GM13976 (cell line): Measurements from ENCODE around the gene MAPK4.

Source experiments
- DNase-seq: peaks from one replicate; pipeline ENCODE4 v3.0.0; 2012; ENCODE audit warnings: low spot score
- in situ Hi-C: fragments of 300-500 bp; cut with MboI; formaldehyde crosslinking; loops from one replicate; pipeline ENCODE4 v1.12.0; 2022; ENCODE audit warnings: low sequenced_read_pairs, mixed read lengths, inconsistent platforms; ENCODE audit not compliant: unreplicated experiment
- TF ChIP-seq, protein P1 (sequence below): IDR thresholded peaks from 2 replicates; pipeline ENCODE4 v1.5.1; 2012; ENCODE audit warnings: borderline replicate concordance, mild to moderate bottlenecking; ENCODE audit not compliant: insufficient read depth; ENCODE audit errors: extremely low read depth, missing control alignments, control extremely low read depth

MAPK4 gene

DNA sequence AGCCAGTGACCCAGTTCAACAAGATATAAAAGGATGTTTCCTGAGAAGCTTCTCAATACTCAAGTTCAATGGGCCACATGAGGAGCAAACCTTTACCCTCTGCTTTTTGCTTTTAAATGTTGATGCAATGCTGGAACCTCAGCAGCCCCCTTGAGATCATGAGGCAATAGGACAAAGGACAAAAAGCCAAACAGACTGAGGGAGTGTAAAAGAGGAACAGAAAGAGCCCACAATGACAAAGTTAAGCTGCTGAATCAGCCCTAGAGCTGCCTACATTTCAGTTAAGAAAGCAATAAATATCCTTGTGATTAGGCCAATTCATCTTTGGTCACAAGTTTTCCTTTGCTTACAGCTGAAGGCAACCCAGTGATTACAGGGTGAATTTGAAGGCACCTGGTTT, 183.1 kb downstream of the MAPK4 start:
- no peak for DNase-seq
- in situ Hi-C loops, result no loop called here
- TF ChIP-seq, protein P1, sequence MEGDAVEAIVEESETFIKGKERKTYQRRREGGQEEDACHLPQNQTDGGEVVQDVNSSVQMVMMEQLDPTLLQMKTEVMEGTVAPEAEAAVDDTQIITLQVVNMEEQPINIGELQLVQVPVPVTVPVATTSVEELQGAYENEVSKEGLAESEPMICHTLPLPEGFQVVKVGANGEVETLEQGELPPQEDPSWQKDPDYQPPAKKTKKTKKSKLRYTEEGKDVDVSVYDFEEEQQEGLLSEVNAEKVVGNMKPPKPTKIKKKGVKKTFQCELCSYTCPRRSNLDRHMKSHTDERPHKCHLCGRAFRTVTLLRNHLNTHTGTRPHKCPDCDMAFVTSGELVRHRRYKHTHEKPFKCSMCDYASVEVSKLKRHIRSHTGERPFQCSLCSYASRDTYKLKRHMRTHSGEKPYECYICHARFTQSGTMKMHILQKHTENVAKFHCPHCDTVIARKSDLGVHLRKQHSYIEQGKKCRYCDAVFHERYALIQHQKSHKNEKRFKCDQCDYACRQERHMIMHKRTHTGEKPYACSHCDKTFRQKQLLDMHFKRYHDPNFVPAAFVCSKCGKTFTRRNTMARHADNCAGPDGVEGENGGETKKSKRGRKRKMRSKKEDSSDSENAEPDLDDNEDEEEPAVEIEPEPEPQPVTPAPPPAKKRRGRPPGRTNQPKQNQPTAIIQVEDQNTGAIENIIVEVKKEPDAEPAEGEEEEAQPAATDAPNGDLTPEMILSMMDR, result no peak

DNA sequence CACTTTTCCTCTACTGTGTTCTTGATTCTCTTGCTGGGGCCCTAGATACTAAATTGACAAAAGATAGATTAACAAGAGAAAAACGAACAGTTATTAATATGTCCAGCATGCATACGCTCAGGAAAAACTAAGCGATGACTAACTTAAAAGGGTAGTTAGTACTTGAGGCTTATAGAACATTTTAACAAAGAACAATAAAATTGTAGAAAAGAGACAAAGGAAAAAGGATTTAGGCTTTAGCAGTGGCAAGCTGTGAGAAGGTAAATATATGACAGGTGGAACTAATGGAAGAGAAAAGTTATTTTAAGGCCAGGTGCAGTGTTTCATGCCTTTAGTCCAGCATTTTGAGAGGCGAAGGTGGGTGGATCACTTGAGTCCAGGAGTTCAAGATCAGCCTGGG, 184.4 kb downstream of the MAPK4 start:
- no peak for DNase-seq
- TF ChIP-seq, protein P1, result no peak
- in situ Hi-C loops, result no loop called here

DNA sequence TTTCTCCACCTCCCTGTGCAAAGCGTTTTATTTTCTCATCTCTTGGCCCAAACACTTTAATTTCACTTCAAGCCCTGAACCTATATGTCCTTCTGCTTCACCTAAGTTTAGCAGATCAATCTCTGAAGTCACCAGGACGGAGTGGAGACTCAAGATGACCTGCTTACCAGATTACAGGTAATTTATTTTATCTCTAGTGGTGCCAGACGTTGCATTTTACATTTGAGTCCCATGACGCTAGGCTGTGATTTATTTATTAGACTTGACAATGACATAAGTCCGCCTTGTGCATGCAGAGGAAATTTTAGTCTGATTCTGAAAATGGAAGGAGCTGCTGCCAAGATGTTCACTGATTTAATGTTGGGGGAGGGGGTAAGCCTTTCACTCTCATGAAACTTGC, 186.1 kb downstream of the MAPK4 start:
- in situ Hi-C loops, result no loop called here
- no peak for DNase-seq
- TF ChIP-seq, protein P1, result no peak

DNA sequence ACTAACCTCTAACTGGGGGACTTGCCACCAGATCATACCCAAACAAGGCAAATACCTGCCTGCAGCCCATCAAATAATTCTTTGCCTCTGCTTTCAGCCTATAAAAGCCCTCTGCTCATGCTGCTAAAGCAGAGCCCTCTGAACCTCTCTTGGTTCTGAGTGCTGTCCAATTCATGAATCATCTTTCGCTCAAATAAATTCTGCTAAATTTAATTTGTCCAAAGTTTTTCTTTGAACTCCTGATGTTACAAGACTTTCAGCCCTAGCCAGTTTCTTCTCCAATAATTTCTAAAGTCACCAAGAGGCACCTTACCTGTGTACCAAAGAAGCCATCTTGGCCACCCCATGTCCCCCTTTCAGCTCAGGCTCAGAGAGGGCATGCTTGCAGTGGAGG, 188.0 kb downstream of the MAPK4 start:
- DNase-seq, result no peak
- TF ChIP-seq, protein P1, result no peak
- in situ Hi-C loops, result no loop called here

DNA sequence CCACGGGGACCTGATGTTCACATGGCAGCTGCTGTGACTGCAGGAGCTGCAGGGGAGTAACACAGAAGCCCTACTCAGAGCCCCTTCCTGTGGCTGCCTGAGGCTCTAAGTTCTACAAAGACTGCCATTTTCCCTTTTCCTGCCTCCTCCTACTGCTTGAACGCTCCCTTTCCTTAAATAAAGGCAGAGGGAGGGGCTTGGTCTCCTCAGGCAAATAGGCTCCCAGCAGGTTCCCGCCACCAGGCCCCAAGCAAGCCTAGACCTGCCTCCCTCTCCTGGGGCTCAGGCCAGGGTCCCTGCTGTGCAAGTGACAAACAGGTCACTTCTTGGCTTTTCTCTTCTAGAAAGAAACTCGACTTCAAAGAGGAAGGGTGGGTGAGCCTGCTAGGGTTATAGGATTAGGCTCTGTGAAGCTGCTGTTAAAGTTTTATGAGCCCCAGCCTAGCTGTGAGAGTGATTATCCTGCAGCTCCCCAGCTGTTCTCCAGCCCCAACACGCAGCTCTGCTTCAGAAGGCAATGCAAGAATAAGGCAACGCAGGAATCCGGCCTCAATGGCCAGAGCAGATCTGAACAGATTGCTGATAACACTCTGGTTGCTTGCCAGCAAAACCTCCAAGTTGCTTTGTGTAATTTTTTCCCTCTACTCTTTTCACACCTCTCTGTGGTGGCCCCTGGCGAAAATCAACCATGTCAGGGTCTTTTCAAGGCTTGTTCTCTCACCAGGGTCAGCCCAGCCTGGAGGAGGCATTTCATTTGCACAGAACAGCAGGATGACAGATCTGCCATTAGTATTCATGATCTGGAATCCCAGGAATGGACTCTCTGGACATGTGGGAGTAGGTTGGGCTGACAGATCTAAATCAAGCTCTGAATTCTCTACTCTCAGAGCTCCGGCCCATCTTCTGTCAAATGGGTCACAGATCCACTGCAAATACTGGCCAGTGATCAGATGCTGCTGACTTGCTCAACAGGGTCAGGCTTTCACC, 188.6 kb downstream of the MAPK4 start:
- DNase-seq, result no peak
- in situ Hi-C loops, result no loop called here
- TF ChIP-seq, protein P1, result no peak

DNA sequence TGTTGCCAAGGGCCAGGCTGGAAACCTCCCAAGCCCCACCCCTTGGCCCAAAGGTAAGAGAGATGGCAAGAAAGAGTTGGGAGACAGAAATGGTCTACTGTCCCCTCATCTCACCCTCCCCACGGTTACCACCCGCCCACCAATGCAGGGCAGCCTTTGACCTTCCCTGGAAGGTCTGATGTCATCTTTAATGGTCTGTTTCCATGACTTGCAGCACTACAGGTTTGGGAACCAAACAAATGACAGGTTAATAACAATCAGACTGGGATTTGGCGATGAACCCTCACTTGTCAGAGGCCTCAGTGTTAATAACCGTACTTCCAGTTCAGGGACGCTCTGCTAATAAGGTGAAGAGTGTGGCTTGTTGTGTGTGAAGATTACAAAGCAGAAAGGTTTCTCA, 189.5 kb downstream of the MAPK4 start:
- DNase-seq, result no peak
- in situ Hi-C loops, result no loop called here
- TF ChIP-seq, protein P1, result no peak
